GM21447 (cell line): ENCODE measurements around the gene ACVR2B.

ENCODE experiments used
- ATAC-seq: cut with Tn5 transposase; IDR thresholded peaks from one replicate; pipeline ENCODE4 v1.9.1; 2021; ENCODE audit not compliant: unreplicated experiment

ACVR2B gene

DNA sequence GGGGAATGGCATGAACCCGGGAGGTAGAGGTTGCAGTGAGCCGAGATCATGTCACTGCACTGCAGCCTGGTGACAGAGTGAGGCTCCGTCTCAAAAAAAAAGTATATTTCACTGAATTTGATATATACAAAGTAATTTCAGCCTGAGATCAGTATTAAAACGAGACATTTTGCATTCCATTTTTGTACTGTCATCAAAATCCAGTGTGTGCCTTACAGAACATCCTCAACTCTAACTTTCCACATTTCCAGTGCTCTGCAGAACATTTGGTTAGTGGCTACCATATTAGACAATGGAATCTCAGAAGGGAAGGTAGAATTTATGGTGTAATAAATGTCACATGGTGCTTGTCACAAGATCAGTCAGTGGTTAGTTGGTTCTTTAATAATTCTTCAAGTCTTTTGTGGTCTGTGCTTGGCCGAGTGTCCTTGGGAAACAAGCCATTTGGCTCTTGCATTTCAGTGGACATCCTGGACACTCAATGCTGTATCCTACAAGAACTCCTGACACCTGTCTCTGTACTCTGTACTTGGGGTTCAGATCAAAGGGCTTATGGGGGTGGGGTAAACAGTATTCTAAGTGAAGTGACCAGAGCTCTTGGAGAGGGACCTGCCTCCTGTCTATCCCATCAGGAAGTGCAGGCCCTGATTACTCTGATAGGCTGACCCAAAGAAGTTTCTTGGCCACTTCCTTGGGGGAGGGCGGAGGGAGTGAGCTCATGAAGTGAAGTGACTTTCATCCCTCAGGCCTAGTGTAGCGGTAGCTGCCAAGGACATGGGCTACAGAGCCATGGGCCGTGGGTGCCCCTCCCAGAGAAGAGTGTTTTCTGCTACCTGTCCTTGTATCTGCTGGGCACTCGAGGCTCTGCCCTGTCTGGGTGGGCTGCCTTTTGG is 3.7 kb downstream of the ACVR2B start:
- no peak for ATAC-seq

- no peak for ATAC-seq
Observed at GRCh38 chr3:38458796-38459498, 5.3 kb downstream of the ACVR2B start.

DNA sequence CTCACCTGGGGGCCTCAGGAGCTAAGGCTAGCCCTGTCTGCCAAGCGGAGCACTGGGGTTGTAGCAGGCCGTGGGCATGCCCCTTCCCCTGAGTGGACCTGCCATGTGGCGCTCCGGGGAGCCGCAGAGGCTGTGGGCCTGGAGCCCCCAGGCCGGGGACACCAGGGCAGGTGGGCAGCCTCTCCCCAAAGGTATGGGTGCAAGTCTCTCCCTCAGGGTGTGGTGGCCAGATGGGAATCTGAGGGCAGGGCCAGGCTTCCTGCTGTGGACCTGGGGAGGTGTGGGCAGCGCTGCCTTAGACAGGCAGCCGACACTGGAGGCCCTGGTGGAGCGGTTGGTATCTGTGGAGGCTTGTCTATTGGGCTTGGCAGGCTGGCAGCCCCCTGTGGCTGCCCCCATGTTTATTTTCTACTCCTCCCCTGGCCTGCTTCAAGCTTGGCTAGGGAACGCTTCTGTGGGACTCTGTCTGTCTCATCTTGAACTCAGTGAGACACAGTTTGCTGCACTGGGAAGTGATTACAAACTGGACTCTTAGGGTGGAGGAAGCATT is 5.9 kb downstream of the ACVR2B start:
- no peak for ATAC-seq

GRCh38 chr3:38460377-38461270 is 6.9 kb downstream of the ACVR2B start:
- ATAC-seq = no peak

DNA sequence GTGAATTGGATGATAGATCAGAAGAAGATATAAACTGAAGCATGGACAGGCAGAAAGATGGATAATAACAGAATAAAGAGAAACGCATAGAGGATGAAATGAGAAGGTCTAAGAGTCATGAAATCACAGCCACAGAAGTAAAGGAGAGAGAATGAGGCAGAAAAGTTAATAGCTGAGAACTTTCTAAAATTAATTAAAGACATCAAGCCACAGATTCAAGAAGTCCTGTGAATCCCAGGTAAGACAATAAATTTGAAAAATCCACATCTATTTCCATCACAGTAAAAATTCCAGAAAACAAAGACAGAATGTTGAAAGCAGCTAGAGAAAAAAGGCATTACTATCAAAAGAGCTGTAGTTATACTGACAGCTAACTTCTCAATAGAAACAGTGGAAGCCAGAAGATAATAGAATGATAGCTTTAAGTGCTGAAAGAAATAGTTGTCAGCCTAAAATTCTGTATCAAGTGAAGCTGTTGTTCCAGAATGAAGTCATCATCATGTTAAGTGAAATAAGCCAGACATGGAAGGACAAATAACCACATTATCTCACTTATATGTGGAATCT is 12.0 kb downstream of the ACVR2B start:
- ATAC-seq = no peak

DNA sequence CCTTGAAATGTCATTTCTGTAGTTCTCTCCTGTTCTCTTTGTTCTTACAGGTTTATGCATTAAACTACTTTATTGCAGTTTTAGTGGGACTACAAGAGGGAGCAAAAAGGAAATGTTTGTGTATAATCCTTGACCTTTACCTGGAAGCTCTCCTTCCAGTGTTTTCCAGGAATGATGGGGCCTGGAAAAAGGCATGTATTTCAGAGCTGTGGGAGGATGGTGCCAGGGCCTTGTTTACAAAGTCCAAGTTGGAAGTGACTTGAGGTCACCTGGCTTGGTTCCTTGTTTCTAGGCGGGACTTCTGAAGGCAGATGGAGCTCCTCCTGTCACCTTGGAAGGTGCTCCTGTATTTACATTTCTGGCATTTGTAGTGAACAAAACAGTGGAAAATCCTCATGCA is 15.1 kb downstream of the ACVR2B start:
- no peak for ATAC-seq

DNA sequence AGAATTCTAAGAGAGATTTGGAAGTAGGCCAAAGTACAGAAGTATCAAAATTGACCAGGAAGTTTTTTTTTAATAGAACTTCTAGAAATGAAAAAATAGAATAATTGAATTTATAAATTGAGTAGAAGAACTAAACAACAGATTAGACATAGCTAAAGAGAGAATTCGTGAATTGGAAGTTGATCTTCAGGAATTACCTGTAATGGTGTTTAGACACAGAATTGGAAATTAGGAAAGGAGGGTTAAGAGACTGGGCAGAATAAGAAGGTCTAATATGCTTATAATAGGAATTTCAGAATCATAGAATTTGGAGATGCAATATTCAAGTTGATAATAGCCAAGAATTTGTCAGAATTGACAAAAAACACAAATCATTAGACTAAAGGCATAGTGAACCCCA is 16.2 kb downstream of the ACVR2B start:
- ATAC-seq = no peak

GRCh38 chr3:38471260-38471857 is 17.7 kb downstream of the ACVR2B start:
- ATAC-seq = no peak

DNA sequence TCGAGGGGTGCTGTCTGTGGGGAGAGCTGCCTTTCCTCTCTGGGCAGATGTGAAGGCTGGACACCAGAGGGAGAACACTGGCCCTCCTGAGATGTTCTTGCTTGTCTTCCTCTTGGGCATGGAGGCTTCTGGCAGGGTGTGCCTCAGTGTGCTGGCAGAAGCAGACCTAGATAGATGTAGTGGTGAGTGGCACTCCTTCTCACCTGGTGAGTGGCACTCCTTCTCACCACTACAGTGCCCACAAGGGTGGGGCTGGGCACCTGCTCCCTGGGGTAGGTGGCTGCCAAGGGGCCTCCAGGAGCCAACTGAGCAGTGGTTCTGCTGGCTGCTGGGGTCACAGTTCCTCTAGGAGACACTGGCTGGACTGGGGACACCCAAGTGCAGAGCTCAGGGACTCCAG is 18.7 kb downstream of the ACVR2B start:
- no peak for ATAC-seq

- ATAC-seq = no peak
Observed at GRCh38 chr3:38473229-38473628, 19.5 kb downstream of the ACVR2B start.

DNA sequence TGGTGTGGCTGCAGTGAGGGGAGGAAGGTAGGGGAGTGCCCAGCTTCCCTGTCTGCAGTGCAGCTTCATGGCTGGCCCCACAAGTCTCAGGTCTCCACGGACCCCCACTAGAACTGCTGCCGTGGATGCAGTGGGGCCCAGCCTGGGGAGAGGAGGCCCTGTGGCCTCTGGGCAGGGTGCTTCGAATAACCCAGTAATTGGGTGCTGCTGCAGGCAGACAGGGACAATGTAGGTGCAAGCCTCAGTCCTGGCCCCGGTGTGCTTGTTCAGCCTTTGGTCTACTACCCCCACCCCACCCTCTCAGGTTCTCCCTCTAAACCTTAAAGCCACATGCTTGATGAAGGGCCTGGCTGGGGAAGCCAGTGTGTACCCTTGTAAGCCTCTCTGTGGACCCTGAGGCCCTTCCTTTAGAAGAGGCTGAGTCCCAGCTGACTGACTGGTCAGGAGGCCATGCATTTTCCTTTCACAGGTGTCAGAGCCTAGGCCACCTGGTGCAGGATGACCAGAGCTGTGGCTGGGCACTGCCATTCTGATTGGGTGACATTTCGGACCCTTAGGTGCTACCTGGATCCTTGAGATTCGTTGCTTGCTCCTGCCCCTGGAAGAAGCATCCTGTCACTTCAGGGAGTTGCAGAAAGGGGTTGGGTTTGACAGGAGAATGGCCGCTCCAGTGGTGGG is 21.4 kb downstream of the ACVR2B start:
- no peak for ATAC-seq

DNA sequence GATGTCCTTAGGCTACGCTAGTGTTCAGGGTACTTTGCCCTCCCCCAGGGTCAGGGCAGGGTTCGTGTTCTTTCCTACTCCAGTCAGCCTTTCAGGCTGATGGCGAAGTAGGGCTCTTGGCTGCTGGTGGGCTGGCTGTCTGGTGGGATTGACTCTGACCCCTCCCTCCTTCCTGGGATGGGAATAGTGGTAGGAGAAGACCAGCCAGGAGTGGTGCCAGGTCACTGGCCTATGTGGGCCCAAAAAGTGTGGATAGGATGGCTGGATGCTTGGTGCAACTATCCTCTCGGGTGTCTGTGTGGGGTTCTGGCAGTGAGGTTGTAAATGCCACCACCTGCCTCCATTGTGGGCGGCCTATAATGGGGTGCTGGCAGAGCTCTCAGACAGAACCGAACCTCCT is 22.0 kb downstream of the ACVR2B start:
- ATAC-seq = no peak

DNA sequence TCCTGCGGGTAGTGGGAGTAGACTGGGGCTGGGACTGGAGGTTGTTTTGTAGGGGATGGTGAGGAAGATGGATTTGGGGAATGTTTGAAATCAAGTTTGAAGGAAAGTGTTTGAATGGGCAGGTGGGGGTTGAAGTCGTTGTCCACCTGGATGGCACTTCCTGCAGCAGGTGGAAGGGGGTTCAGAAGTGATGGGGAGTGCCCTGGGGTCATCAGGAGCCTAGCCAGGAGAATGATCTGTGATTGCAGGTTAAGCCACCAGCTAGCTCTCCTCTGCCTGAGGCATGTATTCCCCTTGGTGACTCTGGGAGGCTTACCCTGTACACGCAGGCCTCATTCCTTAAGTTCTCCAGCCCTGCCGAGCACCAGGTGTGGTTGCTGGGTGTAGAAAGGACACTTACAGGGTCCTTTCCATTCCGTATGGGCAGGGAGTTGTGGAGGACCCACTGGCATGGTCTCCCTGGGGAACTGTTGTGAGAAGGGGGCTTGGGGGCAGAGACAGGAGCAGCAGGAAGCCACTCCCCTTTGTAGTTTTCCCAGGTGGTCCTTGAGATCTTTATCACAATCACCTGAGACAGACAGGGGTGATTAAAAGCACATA is 22.6 kb downstream of the ACVR2B start:
- no peak for ATAC-seq

DNA sequence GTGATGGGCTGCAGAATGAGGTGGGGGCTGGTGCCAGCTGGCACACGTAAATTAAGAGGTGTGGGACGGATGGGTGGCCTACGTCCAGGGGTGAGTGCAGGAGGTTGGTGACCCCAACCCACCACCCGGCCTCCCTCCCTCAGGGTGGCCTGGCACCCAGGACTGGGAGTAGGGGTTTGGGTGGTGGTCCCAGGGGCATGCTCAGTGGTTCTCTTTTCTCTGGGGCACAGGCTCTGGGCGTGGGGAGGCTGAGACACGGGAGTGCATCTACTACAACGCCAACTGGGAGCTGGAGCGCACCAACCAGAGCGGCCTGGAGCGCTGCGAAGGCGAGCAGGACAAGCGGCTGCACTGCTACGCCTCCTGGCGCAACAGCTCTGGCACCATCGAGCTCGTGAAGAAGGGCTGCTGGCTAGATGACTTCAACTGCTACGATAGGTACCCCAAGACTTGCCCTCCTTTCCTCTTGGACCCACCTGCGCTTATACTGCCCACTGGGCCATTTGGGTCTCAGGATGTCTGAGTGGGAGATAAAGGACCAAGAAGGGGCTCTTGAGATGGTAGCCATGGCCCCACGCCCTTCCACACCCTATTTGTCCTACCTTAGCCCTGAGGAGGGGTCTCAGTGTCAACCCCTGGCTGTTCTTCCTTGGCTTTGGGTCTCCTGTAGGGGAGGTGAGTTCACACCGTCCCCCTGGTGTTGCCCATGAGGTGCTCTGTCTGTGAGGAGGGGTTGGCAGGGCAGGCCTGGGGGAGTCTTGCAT is 23.5 kb downstream of the ACVR2B start:
- no peak for ATAC-seq

DNA sequence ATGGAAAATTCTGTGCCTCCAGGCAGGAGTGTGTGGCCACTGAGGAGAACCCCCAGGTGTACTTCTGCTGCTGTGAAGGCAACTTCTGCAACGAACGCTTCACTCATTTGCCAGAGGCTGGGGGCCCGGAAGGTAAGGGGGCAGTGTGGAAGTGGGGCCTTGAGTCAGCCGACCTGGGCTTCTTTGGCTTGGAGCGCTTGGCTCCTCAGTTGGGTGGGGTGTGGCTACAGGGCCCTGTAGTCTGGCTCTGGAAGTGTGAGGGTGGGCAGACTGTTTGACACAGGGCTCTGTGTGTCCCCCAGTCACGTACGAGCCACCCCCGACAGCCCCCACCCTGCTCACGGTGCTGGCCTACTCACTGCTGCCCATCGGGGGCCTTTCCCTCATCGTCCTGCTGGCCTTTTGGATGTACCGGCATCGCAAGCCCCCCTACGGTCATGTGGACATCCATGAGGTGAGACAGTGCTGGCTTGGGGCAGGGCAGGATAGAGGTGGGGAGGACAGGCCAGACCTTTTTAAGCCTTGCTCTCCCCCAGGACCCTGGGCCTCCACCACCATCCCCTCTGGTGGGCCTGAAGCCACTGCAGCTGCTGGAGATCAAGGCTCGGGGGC is 24.3 kb downstream of the ACVR2B start:
- no peak for ATAC-seq

DNA sequence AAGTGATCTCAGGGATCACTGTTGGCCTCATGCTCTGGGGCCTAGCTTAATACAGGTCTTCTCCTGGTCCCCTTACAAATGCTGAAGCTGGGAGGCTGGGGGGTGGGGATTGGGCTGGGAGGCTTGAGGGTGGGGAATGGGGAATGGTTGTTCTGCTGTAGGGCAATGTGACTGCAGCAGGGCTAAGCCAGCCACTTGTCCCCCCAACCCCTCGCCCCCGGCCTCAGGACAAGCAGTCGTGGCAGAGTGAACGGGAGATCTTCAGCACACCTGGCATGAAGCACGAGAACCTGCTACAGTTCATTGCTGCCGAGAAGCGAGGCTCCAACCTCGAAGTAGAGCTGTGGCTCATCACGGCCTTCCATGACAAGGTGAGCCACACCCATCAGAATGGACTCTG is 25.2 kb downstream of the ACVR2B start:
- ATAC-seq = no peak

DNA sequence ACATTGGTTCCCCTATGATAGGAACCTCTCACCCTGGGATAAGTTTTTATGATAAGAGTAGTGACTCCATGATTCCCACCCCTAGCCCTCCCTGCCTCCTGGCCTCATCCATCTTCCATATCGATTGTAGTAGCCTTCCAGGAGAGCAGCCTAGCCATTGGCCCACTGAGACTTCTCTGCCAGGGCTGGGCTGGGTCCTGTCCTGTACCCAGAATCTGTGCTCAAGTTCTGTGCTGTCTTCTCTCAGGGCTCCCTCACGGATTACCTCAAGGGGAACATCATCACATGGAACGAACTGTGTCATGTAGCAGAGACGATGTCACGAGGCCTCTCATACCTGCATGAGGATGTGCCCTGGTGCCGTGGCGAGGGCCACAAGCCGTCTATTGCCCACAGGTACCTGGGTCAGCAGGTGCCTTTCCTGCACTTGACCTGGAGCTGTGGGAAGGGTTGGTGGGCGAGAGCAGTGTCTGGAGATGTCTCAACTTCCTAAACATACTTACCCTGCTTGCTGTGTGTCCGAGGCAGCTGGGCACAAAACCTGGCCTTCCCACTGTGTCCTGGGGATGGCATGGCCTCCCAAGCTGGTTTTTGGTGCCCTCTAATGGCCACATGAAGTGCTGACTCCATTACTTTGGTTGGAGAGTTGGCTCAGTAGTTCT is 25.9 kb downstream of the ACVR2B start:
- ATAC-seq = peak; percentile 55

DNA sequence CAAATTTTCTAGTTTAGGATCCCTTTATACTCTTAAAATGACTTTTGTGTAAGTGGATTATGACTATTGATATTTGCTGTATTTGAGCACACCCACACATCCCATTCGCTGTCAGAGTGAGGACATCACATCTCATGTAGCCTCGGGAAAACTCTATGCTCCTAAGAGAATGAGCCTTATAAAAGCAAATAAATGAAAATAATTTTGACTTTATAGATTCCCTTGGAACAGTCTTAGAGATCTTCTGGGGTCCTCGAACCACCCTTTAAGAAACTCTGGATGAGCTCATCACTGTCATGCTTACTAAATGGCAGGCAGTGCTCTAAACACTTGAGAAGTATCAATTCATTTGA is 26.4 kb downstream of the ACVR2B start:
- no peak for ATAC-seq
